Mesendoderm (in vitro differentiated cells): Measurements from ENCODE around the gene RC3H1.

Experiments
- DNase-seq: peaks from one replicate; pipeline ENCODE4 v3.0.0; 2013
- H2AK5ac ChIP-seq: 2 replicates; pipeline ENCODE4 v1.6.1; 2013; ENCODE audit warnings: low read length, inconsistent platforms
- H2BK120ac ChIP-seq: 2 replicates; pipeline ENCODE4 v1.6.1; 2013; ENCODE audit warnings: low read depth, mild to moderate bottlenecking, low read length, moderate library complexity, mixed read lengths
- H2BK15ac ChIP-seq: replicated peaks from 2 replicates; pipeline ENCODE4 v1.6.1; 2013; ENCODE audit warnings: low read depth, mild to moderate bottlenecking, moderate library complexity
- H2BK5ac ChIP-seq: 2 replicates; pipeline ENCODE4 v1.6.1; 2013; ENCODE audit warnings: low read length, inconsistent platforms
- H3K18ac ChIP-seq: 2 replicates; pipeline ENCODE4 v1.6.1; 2013; ENCODE audit warnings: mild to moderate bottlenecking, low read length, mixed read lengths
- H3K23ac ChIP-seq: one replicate; pipeline ENCODE4 v1.6.1; 2013; ENCODE audit warnings: low read length
- H3K27ac ChIP-seq: 2 replicates; pipeline ENCODE4 v1.5.1; 2013; ENCODE audit warnings: low read depth, mild to moderate bottlenecking, inconsistent platforms, low read length, moderate library complexity
- H3K27me3 ChIP-seq: 2 replicates; pipeline ENCODE4 v1.6.1; 2013; ENCODE audit warnings: low read length, control low read depth, mild to moderate bottlenecking, inconsistent platforms; ENCODE audit not compliant: insufficient read depth, poor library complexity
- H3K36me3 ChIP-seq: 2 replicates; pipeline ENCODE4 v1.6.1; 2013; ENCODE audit warnings: low read length, inconsistent platforms; ENCODE audit not compliant: control insufficient read depth, insufficient read depth
- H3K4ac ChIP-seq: one replicate; pipeline ENCODE4 v1.6.1; 2013; ENCODE audit warnings: low read depth, mild to moderate bottlenecking, low read length, moderate library complexity
- H3K4me1 ChIP-seq: 2 replicates; pipeline ENCODE4 v1.6.1; 2013; ENCODE audit warnings: low read depth, low read length, inconsistent platforms; ENCODE audit not compliant: control insufficient read depth
- H3K4me2 ChIP-seq: 2 replicates; pipeline ENCODE4 v1.6.1; 2013; ENCODE audit warnings: low read length
- H3K4me3 ChIP-seq: 2 replicates; pipeline ENCODE4 v1.5.1; 2013; ENCODE audit warnings: mild to moderate bottlenecking, low read length
- H3K56ac ChIP-seq: one replicate; pipeline ENCODE4 v1.6.1; 2013; ENCODE audit warnings: low read length
- H3K79me1 ChIP-seq: 2 replicates; pipeline ENCODE4 v1.6.1; 2013; ENCODE audit warnings: low read length, inconsistent platforms
- H3K79me2 ChIP-seq: 2 replicates; pipeline ENCODE4 v1.6.1; 2013; ENCODE audit warnings: mild to moderate bottlenecking, low read length; ENCODE audit not compliant: control insufficient read depth, insufficient read depth
- H3K9ac ChIP-seq: 2 replicates; pipeline ENCODE4 v1.6.1; 2013; ENCODE audit warnings: low read length, inconsistent platforms
- H4K5ac ChIP-seq: one replicate; pipeline ENCODE4 v1.6.1; 2013; ENCODE audit warnings: low read length
- H4K8ac ChIP-seq: one replicate; pipeline ENCODE4 v1.6.1; 2013; ENCODE audit warnings: low read depth, mild to moderate bottlenecking, control low read depth, low read length, moderate library complexity
- WGBS: extraction: QIAGEN DNeasy Blood & Tissue Kit; methylation state at CpG from one replicate; pipeline ENCODE4 v1.1.7; 2013; ENCODE audit warnings: low lambda C conversion rate, missing lambda C conversion rate; ENCODE audit not compliant: insufficient coverage; ENCODE audit errors: extremely low coverage; 5-methylcytosine and 5-hydroxymethylcytosine counted together

RC3H1 gene

GRCh38 chr1:173893611-173894010 lies 128.5 kb downstream of the RC3H1 start:
- DNase-seq, result no peak
- H3K4me1 ChIP-seq, result no peaks in the 10 kb centered on the region
- WGBS, result no CpG with 5 or more reads among the region's 1 CpG
- no peak overlapping the region for H4K5ac ChIP-seq
- no peaks in the 10 kb centered on the region for H3K27me3 ChIP-seq
- no peak overlapping the region for H2AK5ac ChIP-seq
- H3K79me1 ChIP-seq, result peaks cover 6% of the 10 kb centered on the region
- H4K8ac ChIP-seq, result no peak overlapping the region
- no peak overlapping the region for H2BK15ac ChIP-seq
- H3K36me3 ChIP-seq, result no peaks in the 10 kb centered on the region
- no peak overlapping the region for H3K27ac ChIP-seq
- H3K4me3 ChIP-seq, result no peak overlapping the region
- no peaks in the 10 kb centered on the region for H3K79me2 ChIP-seq
- no peak overlapping the region for H3K23ac ChIP-seq
- no peak overlapping the region for H2BK120ac ChIP-seq
- H3K18ac ChIP-seq, result no peak overlapping the region
- H3K9ac ChIP-seq, result no peak overlapping the region
- H3K4me2 ChIP-seq, result no peak overlapping the region
- H3K56ac ChIP-seq, result no peak overlapping the region
- H2BK5ac ChIP-seq, result no peak overlapping the region
- no peak overlapping the region for H3K4ac ChIP-seq

- no peak overlapping the region for H3K27ac ChIP-seq
- no peak overlapping the region for H2AK5ac ChIP-seq
- no peak overlapping the region for H3K18ac ChIP-seq
- no peak overlapping the region for H3K56ac ChIP-seq
- no peaks in the 10 kb centered on the region for H3K27me3 ChIP-seq
- no peak overlapping the region for H4K8ac ChIP-seq
- H3K4me1 ChIP-seq, result no peaks in the 10 kb centered on the region
- H2BK120ac ChIP-seq, result no peak overlapping the region
- no peak overlapping the region for H3K4me2 ChIP-seq
- no peak overlapping the region for H2BK5ac ChIP-seq
- peaks cover 2% of the 10 kb centered on the region for H3K36me3 ChIP-seq
- no peak overlapping the region for H2BK15ac ChIP-seq
- no peak overlapping the region for H3K23ac ChIP-seq
- no peak overlapping the region for H3K9ac ChIP-seq
- no peaks in the 10 kb centered on the region for H3K79me2 ChIP-seq
- no peak for DNase-seq
- peaks cover 6% of the 10 kb centered on the region for H3K79me1 ChIP-seq
- H3K4me3 ChIP-seq, result no peak overlapping the region
- WGBS, result no CpG with 5 or more reads among the region's 2 CpGs
- no peak overlapping the region for H4K5ac ChIP-seq
- no peak overlapping the region for H3K4ac ChIP-seq
Observed at GRCh38 chr1:173889885-173890284, 132.3 kb downstream of the RC3H1 start.

- H3K23ac ChIP-seq, result no peak overlapping the region
- no peak overlapping the region for H3K4me2 ChIP-seq
- no peak overlapping the region for H3K56ac ChIP-seq
- no peaks in the 10 kb centered on the region for H3K27me3 ChIP-seq
- H3K4me3 ChIP-seq, result no peak overlapping the region
- no peak overlapping the region for H2AK5ac ChIP-seq
- no peak overlapping the region for H4K5ac ChIP-seq
- peaks cover 2% of the 10 kb centered on the region for H3K36me3 ChIP-seq
- no peak overlapping the region for H4K8ac ChIP-seq
- no peak overlapping the region for H3K18ac ChIP-seq
- H3K9ac ChIP-seq, result no peak overlapping the region
- no peak for DNase-seq
- H3K79me1 ChIP-seq, result peaks cover 4% of the 10 kb centered on the region
- H3K4ac ChIP-seq, result no peak overlapping the region
- H3K79me2 ChIP-seq, result no peaks in the 10 kb centered on the region
- no peak overlapping the region for H2BK120ac ChIP-seq
- H3K4me1 ChIP-seq, result no peaks in the 10 kb centered on the region
- no peak overlapping the region for H2BK15ac ChIP-seq
- H2BK5ac ChIP-seq, result no peak overlapping the region
- no peak overlapping the region for H3K27ac ChIP-seq
Observed at GRCh38 chr1:173888749-173889148, 133.4 kb downstream of the RC3H1 start.

GRCh38 chr1:173887627-173888026 lies 134.5 kb downstream of the RC3H1 start:
- no peak overlapping the region for H3K9ac ChIP-seq
- no peak overlapping the region for H3K4ac ChIP-seq
- H4K8ac ChIP-seq, result no peak overlapping the region
- H2BK120ac ChIP-seq, result no peak overlapping the region
- no peaks in the 10 kb centered on the region for H3K27me3 ChIP-seq
- no peak overlapping the region for H4K5ac ChIP-seq
- WGBS, result no CpG with 5 or more reads among the region's 2 CpGs
- no peak overlapping the region for H2BK15ac ChIP-seq
- H3K23ac ChIP-seq, result no peak overlapping the region
- H3K4me3 ChIP-seq, result no peak overlapping the region
- peaks cover 2% of the 10 kb centered on the region for H3K36me3 ChIP-seq
- no peak overlapping the region for H3K56ac ChIP-seq
- H3K4me2 ChIP-seq, result no peak overlapping the region
- H3K79me2 ChIP-seq, result no peaks in the 10 kb centered on the region
- no peak for DNase-seq
- no peaks in the 10 kb centered on the region for H3K4me1 ChIP-seq
- H2AK5ac ChIP-seq, result no peak overlapping the region
- H3K18ac ChIP-seq, result no peak overlapping the region
- H3K27ac ChIP-seq, result no peak overlapping the region
- peaks cover 4% of the 10 kb centered on the region for H3K79me1 ChIP-seq
- H2BK5ac ChIP-seq, result no peak overlapping the region

GRCh38 chr1:173886746-173887611 lies 135.2 kb downstream of the RC3H1 start:
- peaks cover 2% of the 10 kb centered on the region for H3K36me3 ChIP-seq
- H3K4ac ChIP-seq, result no peak overlapping the region
- H3K23ac ChIP-seq, result no peak overlapping the region
- H3K4me3 ChIP-seq, result no peak overlapping the region
- no peak overlapping the region for H3K27ac ChIP-seq
- no peak overlapping the region for H2AK5ac ChIP-seq
- H2BK15ac ChIP-seq, result no peak overlapping the region
- no peaks in the 10 kb centered on the region for H3K79me2 ChIP-seq
- peaks cover 4% of the 10 kb centered on the region for H3K79me1 ChIP-seq
- WGBS, result no CpG with 5 or more reads among the region's 4 CpGs
- H3K4me1 ChIP-seq, result no peaks in the 10 kb centered on the region
- no peak overlapping the region for H4K5ac ChIP-seq
- H4K8ac ChIP-seq, result no peak overlapping the region
- no peak for DNase-seq
- no peak overlapping the region for H3K4me2 ChIP-seq
- H3K9ac ChIP-seq, result no peak overlapping the region
- H2BK120ac ChIP-seq, result no peak overlapping the region
- no peaks in the 10 kb centered on the region for H3K27me3 ChIP-seq
- no peak overlapping the region for H3K56ac ChIP-seq
- no peak overlapping the region for H3K18ac ChIP-seq
- no peak overlapping the region for H2BK5ac ChIP-seq

- Histone ChIP-seq H3K23ac (no peak overlapping the region), H3K18ac (no peak overlapping the region), H3K4me3 (no peak overlapping the region), H3K9ac (no peak overlapping the region), H3K56ac (no peak overlapping the region), H3K4ac (no peak overlapping the region), H3K79me1 (peaks cover 4% of the 10 kb centered on the region), H2BK120ac (no peak overlapping the region), H4K8ac (no peak overlapping the region), H2AK5ac (no peak overlapping the region), H3K4me2 (no peak overlapping the region), H3K27me3 (no peaks in the 10 kb centered on the region), H3K79me2 (no peaks in the 10 kb centered on the region), H3K36me3 (peaks cover 2% of the 10 kb centered on the region), H2BK15ac (no peak overlapping the region), H3K4me1 (no peaks in the 10 kb centered on the region), H2BK5ac (no peak overlapping the region), H3K27ac (no peak overlapping the region), H4K5ac (no peak overlapping the region)
- no CpG with 5 or more reads among the region's 5 CpGs for WGBS
- no peak for DNase-seq
Observed at GRCh38 chr1:173884701-173885100, 137.5 kb downstream of the RC3H1 start.
